HG02970 (cell line): Measurements from ENCODE around the gene INHBC.
"Not testable (repeated sequence)": the region's sequence is repeated elsewhere in the genome, so short reads cannot be mapped to it uniquely, and the experiment has no call there.

ENCODE experiments used
- ATAC-seq: cut with Tn5 transposase; IDR thresholded peaks from one replicate; pipeline ENCODE4 v1.9.1; 2021; ENCODE audit warnings: mild to moderate bottlenecking, moderate library complexity, moderate number of reproducible peaks; ENCODE audit not compliant: unreplicated experiment, low FRiP score

Gene INHBC

GRCh38 chr12:57434517-57435223 lies at the start of gene INHBC:
TSS of gene INHBC (plus strand) at chr12:57434784. CDS start at chr12:57434887, 103 bp downstream.
- ATAC-seq: no peak

GRCh38 chr12:57385586-57385985 lies 49.0 kb upstream of the INHBC start:
- no peak for ATAC-seq

- no peak for ATAC-seq
Observed at GRCh38 chr12:57386187-57386720, 48.3 kb upstream of the INHBC start.

GRCh38 chr12:57388425-57388824 lies 46.2 kb upstream of the INHBC start:
- ATAC-seq: no peak

GRCh38 chr12:57389033-57389432 lies 45.6 kb upstream of the INHBC start:
- ATAC-seq: no peak

- ATAC-seq: no peak
Observed at GRCh38 chr12:57390174-57390573, 44.4 kb upstream of the INHBC start.

GRCh38 chr12:57395121-57395520 lies 39.5 kb upstream of the INHBC start:
- no peak for ATAC-seq

- ATAC-seq: no peak
Observed at GRCh38 chr12:57397441-57397840, 37.1 kb upstream of the INHBC start.

GRCh38 chr12:57399718-57400463 lies 34.7 kb upstream of the INHBC start:
- ATAC-seq: not testable (repeated sequence)

GRCh38 chr12:57401165-57401564 lies 33.4 kb upstream of the INHBC start:
- no peak for ATAC-seq

- ATAC-seq: not testable (repeated sequence)
Observed at GRCh38 chr12:57402156-57402555, 32.4 kb upstream of the INHBC start.

- no peak for ATAC-seq
Observed at GRCh38 chr12:57404966-57405640, 29.5 kb upstream of the INHBC start.

GRCh38 chr12:57410534-57410933 lies 24.1 kb upstream of the INHBC start:
- ATAC-seq: no peak

- not testable (repeated sequence) for ATAC-seq
Observed at GRCh38 chr12:57414160-57414559, 20.4 kb upstream of the INHBC start.

- no peak for ATAC-seq
Observed at GRCh38 chr12:57415088-57415487, 19.5 kb upstream of the INHBC start.

GRCh38 chr12:57416039-57416996 lies 18.3 kb upstream of the INHBC start:
- no peak for ATAC-seq

GRCh38 chr12:57418255-57418654 lies 16.3 kb upstream of the INHBC start:
- ATAC-seq: no peak

- ATAC-seq: no peak
Observed at GRCh38 chr12:57419495-57419894, 15.1 kb upstream of the INHBC start.

- ATAC-seq: no peak
Observed at GRCh38 chr12:57420482-57420881, 14.1 kb upstream of the INHBC start.

GRCh38 chr12:57426948-57427347 lies 7.6 kb upstream of the INHBC start:
- ATAC-seq: not testable (repeated sequence)
